K562 (cell line): ENCODE results near the gene BCAS3. TPM values are rescaled to one million over a fixed set of nuclear protein-coding genes. Genes with fewer than 3 reads are reported as not detected.

ENCODE experiments used
- ATAC-seq: fragments of 200-7000 bp; cut with Tn5 transposase; 3 replicates; pipeline ENCODE4 v1.9.1; 2020; ENCODE audit warnings: moderate library complexity
- BruUV-seq: library from RNA; stranded (reverse); fragments of 400-500 nt; replicated peaks from 2 replicates; lab custom pipeline; 2021; lab: Mats Ljungman, UMichigan
- CTCF ChIA-PET: fragments of 300-600 bp; formaldehyde crosslinking; extraction: SDS; loops from one replicate; lab custom pipeline; 2021; ENCODE audit warnings: low intra/inter-chr PET ratio; lab: Yijun Ruan, JAX
- POLR2A ChIA-PET: fragments of 300-600, 350-650 bp; sonication (Branson Sonifier 250); formaldehyde crosslinking; extraction: SDS; loops from one replicate; lab custom pipeline; 2021; ENCODE audit warnings: antibody characterized with exemption, inconsistent platforms; lab: Yijun Ruan, JAX
- DNase-seq, 4 experiments: peaks; one replicate each; pipeline versions ENCODE4 v3.0.0 to v3.0.0-alpha.2; 2011 to 2018; ENCODE audit warnings: low spot score in 3 of 4, mixed read lengths in 3 of 4; ENCODE audit errors: extremely low read depth in 1 of 4
- FAIRE-seq: peaks from 2 replicates; lab custom pipeline; 2011; peaks lifted over from hg19 to GRCh38; lab: Jason Lieb, UNC
- H2AFZ ChIP-seq: 2 replicates; pipeline ENCODE4 v1.6.0; 2011; ENCODE audit warnings: low read depth, low read length, control low read depth, inconsistent platforms
- H3K27ac ChIP-seq: fragments of 200-600 bp; 3 replicates; pipeline ENCODE4 v1.8.0; 2011; ENCODE audit warnings: low read depth, mild to moderate bottlenecking, control low read depth, inconsistent platforms, low read length, moderate library complexity, mixed read lengths; ENCODE audit errors: extremely low read depth
- H3K27me3 ChIP-seq, 2 experiments: fragments of 300-600 bp in 1 of 2; 2 replicates in 1 of 2; 3 replicates in 1 of 2; pipeline versions ENCODE4 v1.6.0 to v1.8.0; 2011; ENCODE audit warnings: inconsistent platforms in 2 of 2, low read length in 2 of 2, mild to moderate bottlenecking in 1 of 2, mixed read lengths in 1 of 2, moderate library complexity in 1 of 2; ENCODE audit not compliant: control insufficient read depth in 2 of 2, insufficient read depth in 2 of 2
- H3K36me3 ChIP-seq: fragments of 300-600 bp; 3 replicates; pipeline ENCODE4 v1.8.0; 2011; ENCODE audit warnings: mild to moderate bottlenecking, low read length, inconsistent platforms; ENCODE audit not compliant: control insufficient read depth, insufficient read depth
- H3K4me1 ChIP-seq, 2 experiments: fragments of 200-600 bp in 1 of 2; replicated peaks in 1 of 2; 2 replicates in 1 of 2; 3 replicates in 1 of 2; pipeline versions ENCODE4 v1.5.1 to v1.8.0; 2011; ENCODE audit warnings: inconsistent platforms in 2 of 2, low read length in 2 of 2, mild to moderate bottlenecking in 1 of 2, mixed read lengths in 1 of 2, moderate library complexity in 1 of 2; ENCODE audit not compliant: control insufficient read depth in 2 of 2, insufficient read depth in 2 of 2
- H3K4me2 ChIP-seq: 2 replicates; pipeline ENCODE4 v1.6.1; 2011; ENCODE audit warnings: low read length, control low read depth, inconsistent platforms, mixed read lengths; ENCODE audit not compliant: insufficient read depth
- H3K4me3 ChIP-seq: fragments of 200-600 bp; sonication (generic), shearing (Covaris generic); 2 replicates; pipeline ENCODE4 v1.5.1; 2016; ENCODE audit warnings: control low read depth, inconsistent platforms
- H3K79me2 ChIP-seq: fragments of 200-600 bp; 3 replicates; pipeline ENCODE4 v1.8.0; 2011; ENCODE audit warnings: low read length, inconsistent platforms; ENCODE audit not compliant: control insufficient read depth, insufficient read depth
- H3K9ac ChIP-seq, 2 experiments: 2 replicates each; pipeline versions ENCODE4 v1.6.0 to v1.6.1; 2011; ENCODE audit warnings: low read depth in 2 of 2, low read length in 2 of 2, control low read depth in 1 of 2, inconsistent platforms in 1 of 2, mild to moderate bottlenecking in 1 of 2, mixed read lengths in 1 of 2; ENCODE audit not compliant: insufficient read depth in 1 of 2
- H3K9me1 ChIP-seq: one replicate; pipeline ENCODE4 v1.6.0; 2011; ENCODE audit warnings: inconsistent platforms, mild to moderate bottlenecking, low read length, moderate library complexity; ENCODE audit not compliant: control insufficient read depth, insufficient read depth
- H3K9me3 ChIP-seq: replicated peaks from 2 replicates; pipeline ENCODE4 v1.5.1; 2011; ENCODE audit warnings: low read depth, low read length, inconsistent platforms; ENCODE audit not compliant: control insufficient read depth, insufficient read depth
- H4K20me1 ChIP-seq: replicated peaks from 2 replicates; pipeline ENCODE4 v1.6.1; 2011; ENCODE audit warnings: low read length, inconsistent platforms, mixed read lengths; ENCODE audit not compliant: control insufficient read depth, insufficient read depth
- NELFE ChIP-seq: IDR thresholded peaks from 2 replicates; pipeline ENCODE4 v1.6.1; 2011; ENCODE audit warnings: mild to moderate bottlenecking; ENCODE audit not compliant: insufficient read depth, insufficient read length
- PCBP2 ChIP-seq: fragments of 200-400 bp; formaldehyde crosslinking; IDR thresholded peaks from 2 replicates; pipeline ENCODE4 v1.6.1; 2018; ENCODE audit warnings: low read length, low read depth, mild to moderate bottlenecking, moderate library complexity; ENCODE audit not compliant: poor library complexity, severe bottlenecking
- ZBTB11 ChIP-seq, 3 experiments: fragments of 200-800 bp in 1 of 3; fragments of 250-450 bp in 1 of 3; fragments of 450-650 bp in 1 of 3; sonication (Bioruptor Pico) in 1 of 3; sonication (Bioruptor generic) in 1 of 3; formaldehyde crosslinking in 1 of 3; IDR thresholded peaks; 2 replicates each; pipeline versions ENCODE4 v1.6.1 to v1.8.0; 2016 to 2022; ENCODE audit warnings: mild to moderate bottlenecking in 2 of 3, missing genetic modification characterization in 2 of 3, missing compliant biosample characterization in 1 of 3, moderate library complexity in 1 of 3
- WGBS: fragments of 100-300 bp; shearing (Covaris generic); methylation state at CpG from one replicate; pipeline ENCODE4 v1.1.6; 2016; ENCODE audit warnings: low coverage, mixed read lengths; ENCODE audit not compliant: insufficient coverage; ENCODE audit errors: missing lambda C conversion rate; 5-methylcytosine and 5-hydroxymethylcytosine counted together
- in situ Hi-C: fragments of 300-500 bp; cut with MboI; formaldehyde crosslinking; loops from 4 replicates; pipeline ENCODE4 v1.15.0; 2018; ENCODE audit warnings: inconsistent platforms, mixed read lengths
- intact Hi-C: fragments of 100-400 bp; cut with micrococcal nuclease; formaldehyde crosslinking; loops from 2 replicates; pipeline ENCODE4 v1.14.2; 2022
- polyA plus RNA-seq, 8 experiments: library from polyadenylated mRNA; depleted of rRNA in 4 of 8; stranded (reverse) in 5 of 8; unstranded in 3 of 8; fragments of >200 nt; fragmentation: Nextera tagmentation in 2 of 8; fragmentation: Illumina TruSeq in 1 of 8; extraction: Ambion mirVana in 2 of 8; extraction: Trizol in 1 of 8; gene quantifications; 2 replicates each; pipeline versions ENCODE4 v1.2.1 to v1.2.3, GENCODE V29; 2011 to 2014; ENCODE audit warnings: inconsistent platforms in 1 of 8, missing spikeins in 1 of 8
- total RNA-seq, 7 experiments: library from RNA; depleted of rRNA in 6 of 7; stranded (reverse); fragments of >200 nt in 6 of 7; fragmentation: Illumina TruSeq in 2 of 7; extraction: Trizol in 2 of 7; gene quantifications; 2 replicates each; pipeline versions ENCODE4 v1.2.1 to v1.2.3, GENCODE V29; 2011 to 2021; ENCODE audit warnings: low replicate concordance in 1 of 7

Gene BCAS3
- total and polyA plus RNA-seq, 9 of the 15 experiments (the other 6 are each of a cell fraction or from before 2014, with no cell fraction given): 1.9 to 5.5 (median 3.5) TPM

GRCh38 chr17:61383689-61384201, 706.1 kb downstream of the BCAS3 start:
- Histone ChIP-seq H3K9me1 (peaks cover 3% of the 10 kb centered on the region), H2AFZ (no peak overlapping the region), H3K9me3 (no peaks in the 10 kb centered on the region), H3K9ac (no peak overlapping the region), H3K4me2 (no peak overlapping the region), H3K27ac (no peak overlapping the region), H3K79me2 (no peaks in the 10 kb centered on the region), H3K4me3 (no peak overlapping the region), H3K4me1 (no peaks in the 10 kb centered on the region), H4K20me1 (peaks cover 11% of the 10 kb centered on the region; the same call in 1 of the 2 replicates), H3K36me3 (no peaks in the 10 kb centered on the region), H3K27me3 (peaks cover 13 to 70% of the 10 kb centered on the region in 2 experiments; a peak in 4 of 5 replicates)
- WGBS: 2% methylated on average over 18 of the region's 18 CpGs
- no TSS peak for BruUV-seq
- TF ChIP-seq ZBTB11 (CRISPR knock-in tag; IDR thresholded peaks at IDR 0.05): peak in 1 of 3 experiments; percentile 81; a peak in 2 of 6 replicates
- no peak for TF ChIP-seq PCBP2
- TF ChIP-seq NELFE: no peak
- no peak for FAIRE-seq
- no peak for ATAC-seq
- ChIA-PET CTCF (no interaction called here), POLR2A (no interaction called here)
- in situ Hi-C loops (no loop called here), intact Hi-C loops (no loop called here)
- no peak for DNase-seq
